PC-9 (cell line): Measurements from ENCODE around the gene JOSD1. TPM values are rescaled to one million over a fixed set of nuclear protein-coding genes. Genes with fewer than 3 reads are reported as not detected.

Source experiments
- BruUV-seq: library from RNA; stranded (reverse); fragments of 400-500 nt; replicated peaks from 2 replicates; lab custom pipeline; 2021; lab: Mats Ljungman, UMichigan
- CTCF ChIA-PET: fragments of 300-600 bp; sonication (Branson Sonifier 250); formaldehyde crosslinking; loops from one replicate; lab custom pipeline; 2022; ENCODE audit warnings: antibody characterized with exemption; lab: Charles Lee
- POLR2A ChIA-PET: fragments of 300-600 bp; sonication (Branson Sonifier 250); formaldehyde crosslinking; loops from one replicate; lab custom pipeline; 2022; ENCODE audit warnings: antibody characterized with exemption; ENCODE audit not compliant: unreplicated experiment; lab: Charles Lee
- DNase-seq, 2 experiments: peaks; one replicate each; pipeline versions ENCODE4 v3.0.0 to v3.0.0-alpha.2; 2015 to 2022; ENCODE audit warnings: mixed read lengths in 1 of 2
- H2AFZ ChIP-seq: fragments of 200-600 bp; sonication (generic); 2 replicates; pipeline ENCODE4 v1.8.1; 2017; ENCODE audit warnings: antibody characterized with exemption
- H3F3A ChIP-seq: fragments of 200-600 bp; sonication (generic); 2 replicates; pipeline ENCODE4 v1.8.1; 2017; ENCODE audit warnings: antibody characterized with exemption, mild to moderate bottlenecking, low read depth; ENCODE audit not compliant: insufficient read depth
- H3K27ac ChIP-seq: fragments of 200-600 bp; sonication (generic); 2 replicates; pipeline ENCODE4 v1.6.1; 2016; ENCODE audit warnings: mixed run types
- H3K27me3 ChIP-seq: fragments of 200-600 bp; sonication (generic); 2 replicates; pipeline ENCODE4 v1.6.1; 2016; ENCODE audit warnings: low read depth, mixed run types; ENCODE audit not compliant: insufficient read depth
- H3K36me3 ChIP-seq: fragments of 200-600 bp; sonication (generic); 2 replicates; pipeline ENCODE4 v1.6.1; 2016; ENCODE audit warnings: low read depth, mixed run types
- H3K4me1 ChIP-seq: fragments of 200-600 bp; sonication (generic); replicated peaks from 2 replicates; pipeline ENCODE4 v1.6.1; 2016; ENCODE audit warnings: mixed run types; ENCODE audit not compliant: insufficient read depth
- H3K4me2 ChIP-seq: fragments of 200-600 bp; sonication (generic); 2 replicates; pipeline ENCODE4 v1.6.1; 2017; ENCODE audit warnings: mixed run types
- H3K4me3 ChIP-seq: fragments of 200-600 bp; sonication (generic); 2 replicates; pipeline ENCODE4 v1.6.1; 2016; ENCODE audit warnings: mixed run types
- H3K79me2 ChIP-seq: fragments of 200-600 bp; sonication (generic); 2 replicates; pipeline ENCODE4 v1.6.1; 2017; ENCODE audit warnings: low read depth, mixed run types
- H3K9me2 ChIP-seq: fragments of 200-600 bp; sonication (generic); 2 replicates; pipeline ENCODE4 v1.8.1; 2017; ENCODE audit warnings: mild to moderate bottlenecking; ENCODE audit not compliant: insufficient read depth
- H3K9me3 ChIP-seq: fragments of 200-600 bp; sonication (generic); 2 replicates; pipeline ENCODE4 v1.8.1; 2016; ENCODE audit warnings: low read depth; ENCODE audit not compliant: insufficient read depth
- H4K20me1 ChIP-seq: fragments of 200-600 bp; sonication (generic); 2 replicates; pipeline ENCODE4 v1.8.1; 2017; ENCODE audit not compliant: insufficient read depth
- EZH2 ChIP-seq: fragments of 200-600 bp; sonication (generic); IDR thresholded peaks from 2 replicates; pipeline ENCODE4 v1.8.0; 2017; ENCODE audit warnings: antibody characterized with exemption, low read depth
- intact Hi-C: fragments of 100-400 bp; cut with micrococcal nuclease; formaldehyde crosslinking; loops from one replicate; pipeline ENCODE4 v1.10.0; 2022; ENCODE audit not compliant: unreplicated experiment
- total RNA-seq: library from RNA; stranded (reverse); gene quantifications from 2 replicates; pipeline ENCODE4 v1.2.3, GENCODE V29; 2021
- TF ChIP-seq, protein P1 (sequence below): fragments of 200-600 bp; sonication (generic); conservative IDR thresholded peaks from 2 replicates; pipeline ENCODE4 v1.6.1; 2017; ENCODE audit warnings: mixed run types, antibody characterized with exemption, mild to moderate bottlenecking, moderate library complexity

The JOSD1 gene
- total RNA-seq, 1 experiment from 2014 or later = 102 TPM

DNA sequence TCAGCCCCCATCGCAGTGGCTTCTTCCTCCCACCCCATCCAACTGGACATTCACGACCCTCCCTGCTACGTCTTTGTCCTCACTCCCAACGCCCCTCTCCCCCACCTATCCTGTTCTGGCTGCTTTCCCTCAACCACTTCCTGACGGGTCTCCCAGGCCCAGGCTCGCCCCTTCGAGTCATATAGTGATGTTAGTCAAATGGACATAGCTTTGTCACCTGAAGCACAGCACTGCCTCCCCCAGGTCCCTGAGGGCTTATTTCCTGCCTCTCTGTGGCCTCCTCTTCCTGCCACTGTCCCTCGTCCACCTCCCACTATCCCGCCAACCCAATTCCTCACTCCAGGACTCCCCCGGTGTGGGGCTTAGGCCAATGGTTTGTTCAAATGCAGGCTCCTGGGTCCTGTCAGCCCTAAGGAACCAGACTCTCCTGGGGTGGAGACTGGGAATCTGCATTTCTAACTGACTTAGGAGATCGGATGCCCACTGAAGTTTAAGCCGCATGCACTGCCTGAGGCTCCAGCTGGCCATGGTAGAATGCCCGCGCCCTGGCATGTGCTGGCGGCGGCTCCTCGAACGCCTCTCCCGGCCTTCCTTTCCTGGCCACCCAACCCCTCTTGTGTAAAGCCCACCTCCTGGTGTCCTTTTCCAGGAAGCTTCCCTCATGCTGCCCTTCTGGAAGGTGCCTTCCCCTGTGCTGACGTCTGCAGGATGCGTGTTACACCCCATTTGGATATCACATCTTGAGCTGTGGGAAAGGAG is 36.7 kb upstream of the JOSD1 start:
- BruUV-seq = no TSS peak
- H3K4me1 ChIP-seq = peaks cover 7% of the 10 kb centered on the region; the same call in 1 of the 2 replicates
- intact Hi-C loops = no loop called here
- DNase-seq = no peak
- no peaks in the 10 kb centered on the region for H3K9me3 ChIP-seq
- H2AFZ ChIP-seq = no peak overlapping the region
- H3K9me2 ChIP-seq = no peaks in the 10 kb centered on the region
- no peak overlapping the region for H3K4me3 ChIP-seq
- no peak for TF ChIP-seq EZH2
- TF ChIP-seq, protein P1, sequence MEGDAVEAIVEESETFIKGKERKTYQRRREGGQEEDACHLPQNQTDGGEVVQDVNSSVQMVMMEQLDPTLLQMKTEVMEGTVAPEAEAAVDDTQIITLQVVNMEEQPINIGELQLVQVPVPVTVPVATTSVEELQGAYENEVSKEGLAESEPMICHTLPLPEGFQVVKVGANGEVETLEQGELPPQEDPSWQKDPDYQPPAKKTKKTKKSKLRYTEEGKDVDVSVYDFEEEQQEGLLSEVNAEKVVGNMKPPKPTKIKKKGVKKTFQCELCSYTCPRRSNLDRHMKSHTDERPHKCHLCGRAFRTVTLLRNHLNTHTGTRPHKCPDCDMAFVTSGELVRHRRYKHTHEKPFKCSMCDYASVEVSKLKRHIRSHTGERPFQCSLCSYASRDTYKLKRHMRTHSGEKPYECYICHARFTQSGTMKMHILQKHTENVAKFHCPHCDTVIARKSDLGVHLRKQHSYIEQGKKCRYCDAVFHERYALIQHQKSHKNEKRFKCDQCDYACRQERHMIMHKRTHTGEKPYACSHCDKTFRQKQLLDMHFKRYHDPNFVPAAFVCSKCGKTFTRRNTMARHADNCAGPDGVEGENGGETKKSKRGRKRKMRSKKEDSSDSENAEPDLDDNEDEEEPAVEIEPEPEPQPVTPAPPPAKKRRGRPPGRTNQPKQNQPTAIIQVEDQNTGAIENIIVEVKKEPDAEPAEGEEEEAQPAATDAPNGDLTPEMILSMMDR = no peak
- peaks cover 39% of the 10 kb centered on the region for H3F3A ChIP-seq
- peaks cover 43% of the 10 kb centered on the region for H3K36me3 ChIP-seq
- no peak overlapping the region for H3K27ac ChIP-seq
- ChIA-PET CTCF (interaction anchor here (0.6 kb wide), 1 partner anchor 357 kb away, joined by 3 read pairs; no protein-coding TSS in a partner anchor), POLR2A (interaction anchor here (0.7 kb wide), 1 partner anchor 24 kb away, joined by 4 read pairs; no protein-coding TSS in a partner anchor)
- H3K4me2 ChIP-seq = no peak overlapping the region
- H3K79me2 ChIP-seq = no peaks in the 10 kb centered on the region
- no peaks in the 10 kb centered on the region for H3K27me3 ChIP-seq
- H4K20me1 ChIP-seq = peaks cover 18% of the 10 kb centered on the region

DNA sequence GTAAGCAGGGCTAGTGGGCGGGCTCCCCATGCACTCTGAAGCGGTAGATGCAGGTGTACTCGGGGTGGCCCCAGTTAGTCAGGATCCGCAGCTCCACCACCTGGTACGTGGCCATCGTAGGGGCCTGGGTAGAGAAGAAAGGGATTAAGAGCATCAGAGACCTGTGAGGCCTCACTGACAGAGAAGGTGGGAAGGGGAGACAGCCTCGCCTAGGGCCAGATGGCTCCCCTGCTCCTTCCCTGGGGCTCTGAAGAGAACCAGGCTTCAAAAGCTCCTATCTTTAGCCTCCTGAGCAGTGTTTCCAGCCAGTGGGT is 35.5 kb upstream of the JOSD1 start:
- POLR2A ChIA-PET = interaction anchor here (0.6 kb wide), 1 partner anchor 118 kb away, joined by 4 read pairs; no protein-coding TSS in a partner anchor

DNA sequence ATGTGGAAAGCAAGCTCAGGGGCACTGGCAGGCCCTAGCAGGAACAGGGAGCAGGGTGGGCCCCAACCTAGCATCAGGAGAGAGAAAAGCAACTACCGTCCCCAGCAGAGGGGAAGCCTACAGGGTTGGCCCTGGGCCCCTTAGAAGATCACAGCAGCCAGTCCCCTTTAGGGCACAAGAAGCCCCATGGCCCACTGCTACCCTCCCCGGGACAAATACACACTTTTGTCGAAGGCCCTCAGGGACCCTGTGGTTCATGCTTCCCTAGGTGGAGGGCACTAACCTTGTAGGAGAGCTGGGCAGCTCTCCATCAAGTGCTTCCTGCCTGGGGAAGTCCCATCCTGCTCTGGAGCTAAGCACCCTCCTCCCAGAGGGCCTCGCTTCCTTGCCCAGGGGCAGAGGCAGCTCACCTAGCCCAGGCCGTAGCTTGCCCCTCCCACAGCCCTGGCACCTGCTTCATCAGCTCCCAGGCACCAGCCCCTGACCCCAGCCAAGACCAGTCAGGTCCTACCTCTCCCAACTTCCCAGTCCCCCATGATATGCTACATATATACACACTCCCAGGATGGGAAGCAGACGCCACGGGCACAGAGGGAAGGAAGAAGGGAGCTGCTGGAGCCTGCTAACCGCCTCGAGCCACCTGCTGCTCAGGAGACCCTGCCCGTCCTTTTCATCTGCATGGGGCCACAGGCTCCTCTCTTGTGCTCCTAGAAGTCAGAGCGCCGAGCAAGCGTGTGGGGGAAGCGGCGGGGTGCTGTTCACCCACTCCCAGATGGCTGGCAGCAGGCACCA is 34.9 kb upstream of the JOSD1 start:
- Histone ChIP-seq H3K27ac (no peak overlapping the region), H3K4me1 (peaks cover 7% of the 10 kb centered on the region; the same call in 1 of the 2 replicates), H3K79me2 (no peaks in the 10 kb centered on the region), H4K20me1 (peaks cover 24% of the 10 kb centered on the region), H3F3A (peaks cover 46% of the 10 kb centered on the region), H2AFZ (no peak overlapping the region), H3K9me3 (no peaks in the 10 kb centered on the region), H3K4me2 (no peak overlapping the region), H3K4me3 (no peak overlapping the region), H3K27me3 (no peaks in the 10 kb centered on the region), H3K9me2 (no peaks in the 10 kb centered on the region), H3K36me3 (peaks cover 36% of the 10 kb centered on the region)
- CTCF ChIA-PET = interaction anchor here (0.7 to 1.6 kb wide), 4 partner anchors 11 to 684 kb away, joined by 3 to 8 read pairs (median 4); no protein-coding TSS in a partner anchor
- intact Hi-C loops = no loop called here
- DNase-seq = no peak
- POLR2A ChIA-PET = interaction anchor here (0.6 kb wide), 1 partner anchor 118 kb away, joined by 4 read pairs; no protein-coding TSS in a partner anchor
- TF ChIP-seq, protein P1 = no peak
- no peak for TF ChIP-seq EZH2
- TSS peak; percentile 13 for BruUV-seq

More for the DNA sequence above, 35.5 kb upstream of the JOSD1 start:
- Histone ChIP-seq H3F3A (peaks cover 42% of the 10 kb centered on the region), H3K9me3 (no peaks in the 10 kb centered on the region), H3K79me2 (no peaks in the 10 kb centered on the region), H3K4me3 (no peak overlapping the region), H4K20me1 (peaks cover 24% of the 10 kb centered on the region), H3K4me1 (peaks cover 7% of the 10 kb centered on the region; the same call in 1 of the 2 replicates), H3K27me3 (no peaks in the 10 kb centered on the region), H3K4me2 (no peak overlapping the region), H3K27ac (no peak overlapping the region), H3K9me2 (no peaks in the 10 kb centered on the region), H3K36me3 (peaks cover 38% of the 10 kb centered on the region), H2AFZ (no peak overlapping the region)
- CTCF ChIA-PET = interaction anchor here (0.7 to 1.6 kb wide), 3 partner anchors 11 to 684 kb away, joined by 3 to 8 read pairs (median 4); no protein-coding TSS in a partner anchor
- DNase-seq = no peak
- no TSS peak for BruUV-seq
- TF ChIP-seq EZH2 = no peak
- TF ChIP-seq, protein P1 = no peak
- intact Hi-C loops = no loop called here
